Measurements from ENCODE around the gene TMC4. TPM values are rescaled to one million over a fixed set of nuclear protein-coding genes. Genes with fewer than 3 reads are reported as not detected.

The TMC4 gene
- total RNA-seq, 1 donor from 2014 or later = 7.1 TPM

GRCh38 chr19:54133312-54133956, 39.5 kb downstream of the TMC4 start:
- TF ChIP-seq, protein P1, sequence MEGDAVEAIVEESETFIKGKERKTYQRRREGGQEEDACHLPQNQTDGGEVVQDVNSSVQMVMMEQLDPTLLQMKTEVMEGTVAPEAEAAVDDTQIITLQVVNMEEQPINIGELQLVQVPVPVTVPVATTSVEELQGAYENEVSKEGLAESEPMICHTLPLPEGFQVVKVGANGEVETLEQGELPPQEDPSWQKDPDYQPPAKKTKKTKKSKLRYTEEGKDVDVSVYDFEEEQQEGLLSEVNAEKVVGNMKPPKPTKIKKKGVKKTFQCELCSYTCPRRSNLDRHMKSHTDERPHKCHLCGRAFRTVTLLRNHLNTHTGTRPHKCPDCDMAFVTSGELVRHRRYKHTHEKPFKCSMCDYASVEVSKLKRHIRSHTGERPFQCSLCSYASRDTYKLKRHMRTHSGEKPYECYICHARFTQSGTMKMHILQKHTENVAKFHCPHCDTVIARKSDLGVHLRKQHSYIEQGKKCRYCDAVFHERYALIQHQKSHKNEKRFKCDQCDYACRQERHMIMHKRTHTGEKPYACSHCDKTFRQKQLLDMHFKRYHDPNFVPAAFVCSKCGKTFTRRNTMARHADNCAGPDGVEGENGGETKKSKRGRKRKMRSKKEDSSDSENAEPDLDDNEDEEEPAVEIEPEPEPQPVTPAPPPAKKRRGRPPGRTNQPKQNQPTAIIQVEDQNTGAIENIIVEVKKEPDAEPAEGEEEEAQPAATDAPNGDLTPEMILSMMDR (IDR thresholded peaks at IDR 0.05) = no peak
- no peak for DNase-seq (ENCODE audit: low spot score in 2 of 2)
- Histone ChIP-seq H3K27ac (no peak overlapping the region), H3K4me1 (peaks cover 0 to 5% of the 10 kb centered on the region in 2 donors), H3K36me3 (peaks cover 23 to 38% of the 10 kb centered on the region in 2 donors), H3K27me3 (no peaks in the 10 kb centered on the region), H3K9me3 (no peaks in the 10 kb centered on the region), H3K4me3 (no peak overlapping the region)
- intact Hi-C loops (cut with DNase I) = no loop called here

DNA sequence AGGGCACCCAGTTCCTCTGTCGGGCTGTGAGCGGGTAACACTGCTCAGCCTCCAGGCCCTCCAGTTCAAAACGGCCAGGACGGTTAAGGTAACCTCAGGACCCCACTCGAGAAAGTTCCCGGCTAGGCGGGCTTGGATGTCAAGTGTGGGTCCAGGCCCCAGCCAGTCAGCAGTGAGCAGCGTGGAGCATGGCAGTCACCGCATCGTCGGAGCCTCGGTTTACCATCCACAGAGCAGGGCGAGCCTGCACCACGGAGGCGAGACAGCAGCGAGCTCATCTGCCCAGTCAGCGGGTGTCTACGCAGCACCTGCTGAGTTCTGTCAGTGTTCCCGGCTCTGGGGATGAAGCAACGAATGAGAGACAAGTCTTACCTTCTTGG, 43.4 kb downstream of the TMC4 start:
- intact Hi-C loops (cut with DNase I) = no loop called here
- DNase-seq (ENCODE audit: low spot score in 2 of 2) = no peak

DNA sequence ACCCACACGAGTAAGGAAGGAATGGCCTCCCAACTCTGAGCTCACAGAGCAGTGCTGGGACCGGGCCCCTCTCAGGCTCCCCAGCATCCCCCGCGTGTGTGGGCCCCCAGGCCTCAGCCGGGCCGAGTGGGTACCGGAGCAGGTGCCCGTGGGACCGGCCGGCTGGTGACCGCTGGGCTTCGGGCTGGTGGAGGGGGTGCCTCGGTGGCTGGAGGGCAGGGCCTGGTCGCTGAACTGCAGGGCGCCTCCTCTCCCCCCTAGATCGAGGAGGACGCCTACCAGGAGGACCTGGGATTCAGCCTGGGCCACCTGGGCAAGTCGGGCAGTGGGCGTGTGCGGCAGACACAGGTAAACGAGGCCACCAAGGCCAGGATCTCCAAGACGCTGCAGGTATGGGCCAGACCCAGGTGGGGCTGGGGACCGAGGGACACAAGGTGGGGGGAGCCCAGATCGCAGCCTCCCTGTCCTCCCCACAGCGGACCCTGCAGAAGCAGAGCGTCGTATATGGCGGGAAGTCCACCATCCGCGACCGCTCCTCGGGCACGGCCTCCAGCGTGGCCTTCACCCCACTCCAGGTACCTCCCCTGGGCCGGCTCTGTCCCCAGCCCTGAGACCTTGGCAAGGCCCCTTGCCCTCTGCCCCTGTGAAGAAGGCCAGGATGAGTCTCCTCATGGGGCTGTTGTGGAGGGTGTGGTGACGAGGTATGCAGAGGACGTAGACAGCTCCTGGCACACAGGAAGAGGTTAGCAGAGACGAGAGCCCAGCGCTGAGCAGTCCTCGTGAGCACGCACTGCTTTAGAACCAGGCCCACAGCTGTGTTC, 44.0 kb downstream of the TMC4 start:
- Histone ChIP-seq H3K36me3 (peaks cover 60 to 82% of the 10 kb centered on the region in 2 donors), H3K4me3 (no peak overlapping the region), H3K27me3 (no peaks in the 10 kb centered on the region), H3K27ac (no peak overlapping the region), H3K4me1 (no peaks in the 10 kb centered on the region), H3K9me3 (no peaks in the 10 kb centered on the region)
- no peak for DNase-seq (ENCODE audit: low spot score in 2 of 2)
- intact Hi-C loops (cut with DNase I) = no loop called here
- TF ChIP-seq, protein P1 (IDR thresholded peaks at IDR 0.05) = no peak

More for the DNA sequence above, 43.4 kb downstream of the TMC4 start:
- TF ChIP-seq, protein P1 (IDR thresholded peaks at IDR 0.05) = no peak
- no peaks in the 10 kb centered on the region for H3K4me1 ChIP-seq
- no peaks in the 10 kb centered on the region for H3K27me3 ChIP-seq
- H3K36me3 ChIP-seq = peaks cover 54 to 76% of the 10 kb centered on the region in 2 donors
- H3K4me3 ChIP-seq = no peak overlapping the region
- no peak overlapping the region for H3K27ac ChIP-seq
- H3K9me3 ChIP-seq = no peaks in the 10 kb centered on the region

DNA sequence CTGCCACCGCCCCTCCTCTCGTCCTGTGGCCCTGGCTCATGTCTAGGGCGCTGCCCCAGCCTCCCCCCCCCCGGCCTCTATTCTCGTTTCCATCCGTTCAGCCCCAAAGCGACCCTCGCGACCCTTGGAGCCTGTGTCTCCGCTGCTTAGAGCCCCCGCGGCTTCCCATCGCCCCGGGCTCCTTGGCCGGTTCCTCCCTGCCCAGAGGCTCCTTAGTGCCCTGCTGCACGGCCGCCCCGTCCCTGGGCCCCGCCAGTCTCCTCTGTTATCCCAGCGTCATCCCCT, 44.6 kb downstream of the TMC4 start:
- Histone ChIP-seq H3K9me3 (no peaks in the 10 kb centered on the region), H3K36me3 (peaks cover 66 to 88% of the 10 kb centered on the region in 2 donors), H3K27me3 (no peaks in the 10 kb centered on the region), H3K27ac (no peak overlapping the region), H3K4me3 (no peak overlapping the region), H3K4me1 (no peaks in the 10 kb centered on the region)
- no peak for DNase-seq (ENCODE audit: low spot score in 2 of 2)
- intact Hi-C loops (cut with DNase I) = no loop called here
- TF ChIP-seq, protein P1 (IDR thresholded peaks at IDR 0.05) = no peak

- Histone ChIP-seq H3K36me3 (peaks cover 71 to 90% of the 10 kb centered on the region in 2 donors), H3K4me1 (no peaks in the 10 kb centered on the region), H3K27me3 (no peaks in the 10 kb centered on the region), H3K9me3 (no peaks in the 10 kb centered on the region), H3K4me3 (no peak overlapping the region), H3K27ac (no peak overlapping the region)
- intact Hi-C loops (cut with DNase I) = no loop called here
- DNase-seq (ENCODE audit: low spot score in 2 of 2) = no peak
- TF ChIP-seq, protein P1 (IDR thresholded peaks at IDR 0.05) = no peak
Measured at GRCh38 chr19:54127688-54128440, 45.1 kb downstream of the TMC4 start.
